Liver (tissue), 9 donors: ENCODE data around the gene HSD17B3. TPM values are rescaled to one million over a fixed set of nuclear protein-coding genes. Genes with fewer than 3 reads are reported as not detected.

Experiments
- DNase-seq: peaks from one replicate; pipeline ENCODE4 v3.0.0-alpha.2; 2017; ENCODE audit warnings: low spot score
- H3K27ac ChIP-seq, 2 donors: one replicate each; pipeline ENCODE4 v1.7.0; 2013; ENCODE audit warnings: inconsistent platforms in 2 of 2, low read length in 2 of 2, control low read depth in 1 of 2, low read depth in 1 of 2, mild to moderate bottlenecking in 1 of 2
- H3K27me3 ChIP-seq, 4 donors: one replicate each; pipeline versions ENCODE4 v1.6.1 to v1.7.0; 2013; ENCODE audit warnings: low read length in 3 of 4, inconsistent platforms in 1 of 4, mild to moderate bottlenecking in 1 of 4, moderate library complexity in 1 of 4; ENCODE audit not compliant: control insufficient read depth in 4 of 4, insufficient read depth in 4 of 4
- H3K36me3 ChIP-seq, 4 donors: one replicate each; pipeline versions ENCODE4 v1.6.1 to v1.7.0; 2013; ENCODE audit warnings: low read length in 3 of 4, mild to moderate bottlenecking in 3 of 4, low read depth in 1 of 4, moderate library complexity in 1 of 4; ENCODE audit not compliant: control insufficient read depth in 4 of 4, insufficient read depth in 3 of 4
- H3K4me1 ChIP-seq, 4 donors: one replicate each; pipeline versions ENCODE4 v1.6.1 to v1.7.0; 2013; ENCODE audit warnings: low read length in 3 of 4, mild to moderate bottlenecking in 3 of 4, moderate library complexity in 1 of 4; ENCODE audit not compliant: control insufficient read depth in 4 of 4, insufficient read depth in 4 of 4
- H3K4me3 ChIP-seq, 3 donors: one replicate each; pipeline versions ENCODE4 v1.6.1 to v1.7.0; 2013; ENCODE audit warnings: low read length in 3 of 3, control low read depth in 1 of 3, low read depth in 1 of 3, mild to moderate bottlenecking in 1 of 3
- H3K9ac ChIP-seq, 2 donors: one replicate each; pipeline ENCODE4 v1.7.0; 2013; ENCODE audit warnings: low read length in 2 of 2, mild to moderate bottlenecking in 2 of 2, moderate library complexity in 2 of 2, control low read depth in 1 of 2, low read depth in 1 of 2
- H3K9me3 ChIP-seq, 4 donors: one replicate each; pipeline versions ENCODE4 v1.6.1 to v1.7.0; 2013; ENCODE audit warnings: low read length in 3 of 4; ENCODE audit not compliant: control insufficient read depth in 4 of 4
- CTCF ChIP-seq: fragments of 150-350 bp; IDR thresholded peaks from 2 replicates; pipeline ENCODE4 v1.5.1; 2017; ENCODE audit warnings: improper control_type of control experiment, low read depth, low read length; ENCODE audit not compliant: missing input control
- EGR1 ChIP-seq, 2 donors: IDR thresholded peaks; 2 replicates each; pipeline ENCODE4 v1.6.1; 2016 to 2018; ENCODE audit warnings: antibody characterized with exemption in 2 of 2, low read depth in 2 of 2
- FOXA1 ChIP-seq: IDR thresholded peaks from 2 replicates; pipeline ENCODE4 v1.6.1; 2016; ENCODE audit warnings: antibody characterized with exemption
- FOXA2 ChIP-seq: IDR thresholded peaks from 2 replicates; pipeline ENCODE4 v1.6.1; 2016; ENCODE audit warnings: antibody characterized with exemption
- GABPA ChIP-seq, 2 donors: IDR thresholded peaks in 1 of 2; conservative IDR thresholded peaks in 1 of 2; 2 replicates each; pipeline ENCODE4 v1.6.1; 2016; ENCODE audit warnings: antibody characterized with exemption in 2 of 2, mild to moderate bottlenecking in 1 of 2, moderate library complexity in 1 of 2
- HNF4G ChIP-seq: IDR thresholded peaks from 2 replicates; pipeline ENCODE4 v1.6.1; 2016; ENCODE audit warnings: antibody characterized with exemption
- JUND ChIP-seq, 2 donors: IDR thresholded peaks; 2 replicates each; pipeline ENCODE4 v1.6.1; 2016; ENCODE audit warnings: antibody characterized with exemption in 2 of 2
- MAX ChIP-seq: IDR thresholded peaks from 2 replicates; pipeline ENCODE4 v1.6.1; 2016; ENCODE audit warnings: antibody characterized with exemption
- NR2F2 ChIP-seq: IDR thresholded peaks from 2 replicates; pipeline ENCODE4 v1.6.1; 2016; ENCODE audit warnings: antibody characterized with exemption
- RAD21 ChIP-seq, 2 donors: IDR thresholded peaks; 2 replicates each; pipeline ENCODE4 v1.6.1; 2016; ENCODE audit warnings: antibody characterized with exemption in 2 of 2, mild to moderate bottlenecking in 2 of 2
- RXRA ChIP-seq, 2 donors: IDR thresholded peaks; 2 replicates each; pipeline ENCODE4 v1.6.1; 2017 to 2018; ENCODE audit warnings: antibody characterized with exemption in 2 of 2, mild to moderate bottlenecking in 1 of 2
- SP1 ChIP-seq: IDR thresholded peaks from 2 replicates; pipeline ENCODE4 v1.6.1; 2018; ENCODE audit warnings: antibody characterized with exemption, mild to moderate bottlenecking
- YY1 ChIP-seq: IDR thresholded peaks from 2 replicates; pipeline ENCODE4 v1.6.1; 2016; ENCODE audit warnings: antibody characterized with exemption, mild to moderate bottlenecking
- WGBS: extraction: QIAGEN DNeasy Blood & Tissue Kit; methylation state at CpG from one replicate; pipeline ENCODE4 v1.1.7; 2013; 5-methylcytosine and 5-hydroxymethylcytosine counted together
- polyA plus RNA-seq, 2 donors: library from polyadenylated mRNA; stranded (reverse) in 1 of 2; unstranded in 1 of 2; fragments of 200-250 nt in 1 of 2; fragments of >200 nt in 1 of 2; fragmentation: Nextera tagmentation in 1 of 2; extraction: Ambion mirVana in 1 of 2; gene quantifications; one replicate each; pipeline versions ENCODE4 v1.2.1 to v1.2.3, GENCODE V29; 2013 to 2015
- total RNA-seq, 2 donors: library from RNA; depleted of rRNA; stranded (reverse); fragments of >200 nt; gene quantifications; one replicate each; pipeline ENCODE4 v1.2.3, GENCODE V29; 2014
- TF ChIP-seq, protein P1 (sequence below): IDR thresholded peaks from 2 replicates; pipeline ENCODE4 v1.6.1; 2016; ENCODE audit warnings: antibody characterized with exemption, mild to moderate bottlenecking
- TF ChIP-seq, protein P2 (sequence below): IDR thresholded peaks from 2 replicates; pipeline ENCODE4 v1.6.1; 2016; ENCODE audit warnings: antibody characterized with exemption
- donor health status: healthy.
- donor health status: healthy.
- donor health status: healthy.
- donor health status: healthy.
- donor health status: healthy.

Gene HSD17B3
- total and polyA plus RNA-seq, 4 donors: 0.75 to 1.6 (median 0.96) TPM

GRCh38 chr9:96209407-96210271, 92.3 kb downstream of the HSD17B3 start (continued):
- TF ChIP-seq, protein P1, sequence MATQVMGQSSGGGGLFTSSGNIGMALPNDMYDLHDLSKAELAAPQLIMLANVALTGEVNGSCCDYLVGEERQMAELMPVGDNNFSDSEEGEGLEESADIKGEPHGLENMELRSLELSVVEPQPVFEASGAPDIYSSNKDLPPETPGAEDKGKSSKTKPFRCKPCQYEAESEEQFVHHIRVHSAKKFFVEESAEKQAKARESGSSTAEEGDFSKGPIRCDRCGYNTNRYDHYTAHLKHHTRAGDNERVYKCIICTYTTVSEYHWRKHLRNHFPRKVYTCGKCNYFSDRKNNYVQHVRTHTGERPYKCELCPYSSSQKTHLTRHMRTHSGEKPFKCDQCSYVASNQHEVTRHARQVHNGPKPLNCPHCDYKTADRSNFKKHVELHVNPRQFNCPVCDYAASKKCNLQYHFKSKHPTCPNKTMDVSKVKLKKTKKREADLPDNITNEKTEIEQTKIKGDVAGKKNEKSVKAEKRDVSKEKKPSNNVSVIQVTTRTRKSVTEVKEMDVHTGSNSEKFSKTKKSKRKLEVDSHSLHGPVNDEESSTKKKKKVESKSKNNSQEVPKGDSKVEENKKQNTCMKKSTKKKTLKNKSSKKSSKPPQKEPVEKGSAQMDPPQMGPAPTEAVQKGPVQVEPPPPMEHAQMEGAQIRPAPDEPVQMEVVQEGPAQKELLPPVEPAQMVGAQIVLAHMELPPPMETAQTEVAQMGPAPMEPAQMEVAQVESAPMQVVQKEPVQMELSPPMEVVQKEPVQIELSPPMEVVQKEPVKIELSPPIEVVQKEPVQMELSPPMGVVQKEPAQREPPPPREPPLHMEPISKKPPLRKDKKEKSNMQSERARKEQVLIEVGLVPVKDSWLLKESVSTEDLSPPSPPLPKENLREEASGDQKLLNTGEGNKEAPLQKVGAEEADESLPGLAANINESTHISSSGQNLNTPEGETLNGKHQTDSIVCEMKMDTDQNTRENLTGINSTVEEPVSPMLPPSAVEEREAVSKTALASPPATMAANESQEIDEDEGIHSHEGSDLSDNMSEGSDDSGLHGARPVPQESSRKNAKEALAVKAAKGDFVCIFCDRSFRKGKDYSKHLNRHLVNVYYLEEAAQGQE: no peak
- TF ChIP-seq CTCF (no peak), FOXA2 (no peak)
- TF ChIP-seq, protein P2, sequence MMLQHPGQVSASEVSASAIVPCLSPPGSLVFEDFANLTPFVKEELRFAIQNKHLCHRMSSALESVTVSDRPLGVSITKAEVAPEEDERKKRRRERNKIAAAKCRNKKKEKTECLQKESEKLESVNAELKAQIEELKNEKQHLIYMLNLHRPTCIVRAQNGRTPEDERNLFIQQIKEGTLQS: no peak

GRCh38 chr9:96206156-96206751, 95.7 kb downstream of the HSD17B3 start:
- WGBS: 85% methylated on average over 11 of the region's 11 CpGs
- Histone ChIP-seq H3K36me3 (no peaks in the 10 kb centered on the region), H3K27me3 (no peaks in the 10 kb centered on the region), H3K9me3 (no peaks in the 10 kb centered on the region), H3K4me3 (no peak overlapping the region), H3K9ac (no peak overlapping the region), H3K4me1 (no peaks in the 10 kb centered on the region), H3K27ac (no peak overlapping the region)
- DNase-seq: no peak
- TF ChIP-seq HNF4G (no peak), NR2F2 (no peak), SP1 (no peak), JUND (IDR thresholded peaks at IDR 0.05) (no peak)

DNA sequence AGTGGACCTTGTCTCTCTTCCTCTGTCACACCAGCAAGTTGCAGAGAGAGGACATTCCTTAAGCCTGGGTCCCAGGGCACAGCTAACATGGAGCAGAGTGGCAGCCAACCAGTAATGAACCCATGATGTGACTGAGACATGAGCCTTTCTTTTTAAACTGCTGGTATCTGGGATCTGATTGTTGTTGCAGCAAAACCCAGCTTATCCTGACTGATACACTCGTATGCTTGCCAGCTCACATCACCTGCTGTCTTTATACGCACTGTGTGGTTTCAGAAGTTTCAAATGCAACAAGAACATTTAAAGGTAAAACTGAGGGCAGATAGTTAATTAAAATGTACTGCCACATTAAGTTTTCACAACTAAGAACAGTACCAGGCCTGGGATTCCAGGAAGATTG, 97.1 kb downstream of the HSD17B3 start:
- Histone ChIP-seq H3K27me3 (no peaks in the 10 kb centered on the region), H3K4me1 (no peaks in the 10 kb centered on the region), H3K9ac (no peak overlapping the region), H3K9me3 (no peaks in the 10 kb centered on the region), H3K27ac (no peak overlapping the region), H3K4me3 (no peak overlapping the region), H3K36me3 (no peaks in the 10 kb centered on the region)
- TF ChIP-seq YY1 (no peak), CTCF (no peak), HNF4G (no peak), FOXA1 (no peak), JUND (IDR thresholded peaks at IDR 0.05) (no peak), GABPA (IDR thresholded peaks at IDR 0.05 in 1 of 2, conservative IDR thresholded peaks at IDR 0.05 in 1 of 2) (no peak), EGR1 (IDR thresholded peaks at IDR 0.05; ENCODE audit: low read depth in 2 of 2) (no peak), MAX (no peak), RAD21 (IDR thresholded peaks at IDR 0.05) (no peak), RXRA (IDR thresholded peaks at IDR 0.05) (no peak)
- TF ChIP-seq, protein P2: no peak
- TF ChIP-seq, protein P1: no peak
- WGBS: 97% methylated on average over 2 of the region's 2 CpGs
- DNase-seq: no peak
